K562 (cell line): Measurements from ENCODE around the gene SDR9C7. TPM values are rescaled to one million over a fixed set of nuclear protein-coding genes. Genes with fewer than 3 reads are reported as not detected.
A peak's percentile ranks its signal among the peaks of the same experiment; 100 is the strongest.
"Not testable (repeated sequence)": the region's sequence is repeated elsewhere in the genome, so short reads cannot be mapped to it uniquely, and the experiment has no call there.

Experiments
- ATAC-seq: fragments of 200-7000 bp; cut with Tn5 transposase; 3 replicates; pipeline ENCODE4 v1.9.1; 2020; ENCODE audit warnings: moderate library complexity
- BruUV-seq: library from RNA; stranded (reverse); fragments of 400-500 nt; replicated peaks from 2 replicates; lab custom pipeline; 2021; lab: Mats Ljungman, UMichigan
- CTCF ChIA-PET: fragments of 300-600 bp; formaldehyde crosslinking; extraction: SDS; loops from one replicate; lab custom pipeline; 2021; ENCODE audit warnings: low intra/inter-chr PET ratio; lab: Yijun Ruan, JAX
- POLR2A ChIA-PET: fragments of 300-600, 350-650 bp; sonication (Branson Sonifier 250); formaldehyde crosslinking; extraction: SDS; loops from one replicate; lab custom pipeline; 2021; ENCODE audit warnings: antibody characterized with exemption, inconsistent platforms; lab: Yijun Ruan, JAX
- DNase-seq, 4 experiments: peaks; one replicate each; pipeline versions ENCODE4 v3.0.0 to v3.0.0-alpha.2; 2011 to 2018; ENCODE audit warnings: low spot score in 3 of 4, mixed read lengths in 3 of 4; ENCODE audit errors: extremely low read depth in 1 of 4
- FAIRE-seq: peaks from 2 replicates; lab custom pipeline; 2011; peaks lifted over from hg19 to GRCh38; lab: Jason Lieb, UNC
- H2AFZ ChIP-seq: 2 replicates; pipeline ENCODE4 v1.6.0; 2011; ENCODE audit warnings: low read depth, low read length, control low read depth, inconsistent platforms
- H3K27ac ChIP-seq: fragments of 200-600 bp; 3 replicates; pipeline ENCODE4 v1.8.0; 2011; ENCODE audit warnings: low read depth, mild to moderate bottlenecking, control low read depth, inconsistent platforms, low read length, moderate library complexity, mixed read lengths; ENCODE audit errors: extremely low read depth
- H3K27me3 ChIP-seq, 2 experiments: fragments of 300-600 bp in 1 of 2; 2 replicates in 1 of 2; 3 replicates in 1 of 2; pipeline versions ENCODE4 v1.6.0 to v1.8.0; 2011; ENCODE audit warnings: inconsistent platforms in 2 of 2, low read length in 2 of 2, mild to moderate bottlenecking in 1 of 2, mixed read lengths in 1 of 2, moderate library complexity in 1 of 2; ENCODE audit not compliant: control insufficient read depth in 2 of 2, insufficient read depth in 2 of 2
- H3K36me3 ChIP-seq: fragments of 300-600 bp; 3 replicates; pipeline ENCODE4 v1.8.0; 2011; ENCODE audit warnings: mild to moderate bottlenecking, low read length, inconsistent platforms; ENCODE audit not compliant: control insufficient read depth, insufficient read depth
- H3K4me1 ChIP-seq, 2 experiments: fragments of 200-600 bp in 1 of 2; replicated peaks in 1 of 2; 2 replicates in 1 of 2; 3 replicates in 1 of 2; pipeline versions ENCODE4 v1.5.1 to v1.8.0; 2011; ENCODE audit warnings: inconsistent platforms in 2 of 2, low read length in 2 of 2, mild to moderate bottlenecking in 1 of 2, mixed read lengths in 1 of 2, moderate library complexity in 1 of 2; ENCODE audit not compliant: control insufficient read depth in 2 of 2, insufficient read depth in 2 of 2
- H3K4me2 ChIP-seq: 2 replicates; pipeline ENCODE4 v1.6.1; 2011; ENCODE audit warnings: low read length, control low read depth, inconsistent platforms, mixed read lengths; ENCODE audit not compliant: insufficient read depth
- H3K4me3 ChIP-seq: fragments of 200-600 bp; sonication (generic), shearing (Covaris generic); 2 replicates; pipeline ENCODE4 v1.5.1; 2016; ENCODE audit warnings: control low read depth, inconsistent platforms
- H3K79me2 ChIP-seq: fragments of 200-600 bp; 3 replicates; pipeline ENCODE4 v1.8.0; 2011; ENCODE audit warnings: low read length, inconsistent platforms; ENCODE audit not compliant: control insufficient read depth, insufficient read depth
- H3K9ac ChIP-seq, 2 experiments: 2 replicates each; pipeline versions ENCODE4 v1.6.0 to v1.6.1; 2011; ENCODE audit warnings: low read depth in 2 of 2, low read length in 2 of 2, control low read depth in 1 of 2, inconsistent platforms in 1 of 2, mild to moderate bottlenecking in 1 of 2, mixed read lengths in 1 of 2; ENCODE audit not compliant: insufficient read depth in 1 of 2
- H3K9me1 ChIP-seq: one replicate; pipeline ENCODE4 v1.6.0; 2011; ENCODE audit warnings: inconsistent platforms, mild to moderate bottlenecking, low read length, moderate library complexity; ENCODE audit not compliant: control insufficient read depth, insufficient read depth
- H3K9me3 ChIP-seq: replicated peaks from 2 replicates; pipeline ENCODE4 v1.5.1; 2011; ENCODE audit warnings: low read depth, low read length, inconsistent platforms; ENCODE audit not compliant: control insufficient read depth, insufficient read depth
- H4K20me1 ChIP-seq: replicated peaks from 2 replicates; pipeline ENCODE4 v1.6.1; 2011; ENCODE audit warnings: low read length, inconsistent platforms, mixed read lengths; ENCODE audit not compliant: control insufficient read depth, insufficient read depth
- MTA2 ChIP-seq: fragments of 450-650 bp; IDR thresholded peaks from 2 replicates; pipeline ENCODE4 v1.6.1; 2016; ENCODE audit warnings: low read depth
- SPI1 ChIP-seq: IDR thresholded peaks from 2 replicates; pipeline ENCODE4 v1.6.1; 2011; ENCODE audit warnings: low read depth, low read length, control low read depth, borderline replicate concordance
- ZC3H4 ChIP-seq: sonication (generic); formaldehyde crosslinking; IDR thresholded peaks from 2 replicates; pipeline ENCODE4 v1.9.0; 2021; ENCODE audit warnings: missing genetic modification reagents, borderline replicate concordance
- WGBS: fragments of 100-300 bp; shearing (Covaris generic); methylation state at CpG from one replicate; pipeline ENCODE4 v1.1.6; 2016; ENCODE audit warnings: low coverage, mixed read lengths; ENCODE audit not compliant: insufficient coverage; ENCODE audit errors: missing lambda C conversion rate; 5-methylcytosine and 5-hydroxymethylcytosine counted together
- in situ Hi-C: fragments of 300-500 bp; cut with MboI; formaldehyde crosslinking; loops from 4 replicates; pipeline ENCODE4 v1.15.0; 2018; ENCODE audit warnings: inconsistent platforms, mixed read lengths
- intact Hi-C: fragments of 100-400 bp; cut with micrococcal nuclease; formaldehyde crosslinking; loops from 2 replicates; pipeline ENCODE4 v1.14.2; 2022
- polyA plus RNA-seq, 8 experiments: library from polyadenylated mRNA; depleted of rRNA in 4 of 8; stranded (reverse) in 5 of 8; unstranded in 3 of 8; fragments of >200 nt; fragmentation: Nextera tagmentation in 2 of 8; fragmentation: Illumina TruSeq in 1 of 8; extraction: Ambion mirVana in 2 of 8; extraction: Trizol in 1 of 8; gene quantifications; 2 replicates each; pipeline versions ENCODE4 v1.2.1 to v1.2.3, GENCODE V29; 2011 to 2014; ENCODE audit warnings: inconsistent platforms in 1 of 8, missing spikeins in 1 of 8
- total RNA-seq, 7 experiments: library from RNA; depleted of rRNA in 6 of 7; stranded (reverse); fragments of >200 nt in 6 of 7; fragmentation: Illumina TruSeq in 2 of 7; extraction: Trizol in 2 of 7; gene quantifications; 2 replicates each; pipeline versions ENCODE4 v1.2.1 to v1.2.3, GENCODE V29; 2011 to 2021; ENCODE audit warnings: low replicate concordance in 1 of 7

The SDR9C7 gene
- total and polyA plus RNA-seq, 9 of the 15 experiments (the other 6 are each of a cell fraction or from before 2014, with no cell fraction given): 0.04 to 0.59 (median 0.06) TPM; not detected in 6

DNA sequence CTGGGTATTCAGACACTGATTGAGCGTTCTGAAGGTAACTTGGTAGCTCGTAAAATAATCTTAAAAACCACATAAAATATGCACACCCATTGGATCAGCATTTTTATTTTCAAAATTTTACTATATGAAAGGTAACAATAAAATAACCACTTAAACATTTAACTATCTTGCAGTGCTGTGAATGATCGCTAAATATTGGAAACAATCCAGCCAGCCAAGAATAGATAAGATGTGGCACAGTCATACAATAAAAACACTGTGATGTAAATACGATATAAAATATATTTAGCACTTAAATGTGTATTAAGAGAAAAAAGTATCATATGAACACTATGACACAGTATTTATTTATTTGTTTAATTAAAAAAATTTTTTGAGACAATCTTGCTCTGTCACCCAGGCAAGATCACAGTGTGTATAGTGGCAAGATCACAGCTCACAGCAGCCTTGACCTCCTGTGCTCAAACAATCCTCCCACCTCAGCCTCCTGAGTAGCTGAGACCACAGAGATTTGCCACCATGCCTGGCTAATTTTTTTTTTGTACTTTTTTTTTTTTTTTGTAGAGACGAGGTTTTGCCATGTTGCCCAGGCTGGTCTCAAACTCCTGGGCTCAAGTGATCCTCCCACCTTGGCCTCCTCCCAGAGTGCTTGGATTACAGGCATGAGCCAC lies 39.4 kb downstream of the SDR9C7 start:
- DNase-seq: no peak
- Histone ChIP-seq H3K79me2 (no peaks in the 10 kb centered on the region), H3K36me3 (no peaks in the 10 kb centered on the region), H3K9ac (no peak overlapping the region), H3K27me3 (no peaks in the 10 kb centered on the region), H4K20me1 (no peaks in the 10 kb centered on the region), H3K4me1 (peaks cover 1 to 17% of the 10 kb centered on the region in 2 experiments; a peak in 4 of 5 replicates), H2AFZ (no peak overlapping the region)
- intact Hi-C loops (loop anchor here (5.0 kb wide), 1 partner anchor 53 kb away; no protein-coding TSS in a partner anchor), in situ Hi-C loops (no loop called here)
- no peak for FAIRE-seq
- no TSS peak for BruUV-seq
- WGBS: 35% methylated on average over 5 of the region's 5 CpGs
- CTCF ChIA-PET: no interaction called here
- no peak for TF ChIP-seq ZC3H4 (CRISPR knock-in tag)
- TF ChIP-seq MTA2: no peak
- TF ChIP-seq, all 486 proteins: peak for 0
- no peak overlapping the region for H3K4me3 ChIP-seq
- H3K9me3 ChIP-seq: no peaks in the 10 kb centered on the region
- H3K4me2 ChIP-seq: no peak overlapping the region
- H3K27ac ChIP-seq: no peak overlapping the region
- ATAC-seq: no peak
- no peaks in the 10 kb centered on the region for H3K9me1 ChIP-seq
- POLR2A ChIA-PET: no interaction called here

- ATAC-seq, intact Hi-C loops, H3K27me3 ChIP-seq, in situ Hi-C loops, POLR2A ChIA-PET, DNase-seq, H3K4me1 ChIP-seq, H3K9me3 ChIP-seq, H3K9me1 ChIP-seq, H4K20me1 ChIP-seq, H3K79me2 ChIP-seq, H3K36me3 ChIP-seq, BruUV-seq, FAIRE-seq, H3K9ac ChIP-seq, H3K27ac ChIP-seq, CTCF ChIA-PET, H3K4me3 ChIP-seq, H3K4me2 ChIP-seq, H2AFZ ChIP-seq: not testable (repeated sequence)
- 3% methylated on average over 3 of the region's 3 CpGs for WGBS
- TF ChIP-seq SPI1: peak; percentile 64; the same call in 1 of the 2 replicates
These were observed 42.3 kb downstream of the SDR9C7 start for GRCh38 chr12:56891885-56892284.
